HFFc6 (cell line): ENCODE measurements around the gene ATP2B3. TPM values are rescaled to one million over a fixed set of nuclear protein-coding genes. Genes with fewer than 3 reads are reported as not detected.

Source experiments
- DNase-seq: peaks from one replicate; pipeline ENCODE4 v3.0.0-alpha.2; 2018
- H3K27ac Mint-ChIP-seq: 2 replicates; pipeline ENCODE4 v1.8.0; 2020; ENCODE audit warnings: mild to moderate bottlenecking, mixed read lengths
- H3K27me3 Mint-ChIP-seq: 2 replicates; pipeline ENCODE4 v1.8.0; 2021; ENCODE audit warnings: mild to moderate bottlenecking, moderate library complexity, mixed read lengths; ENCODE audit not compliant: insufficient read depth
- H3K36me3 Mint-ChIP-seq: 2 replicates; pipeline ENCODE4 v1.8.0; 2021; ENCODE audit warnings: low read depth, mixed read lengths
- H3K4me1 Mint-ChIP-seq: 2 replicates; pipeline ENCODE4 v1.8.0; 2020; ENCODE audit warnings: low read depth, mixed read lengths
- H3K4me3 Mint-ChIP-seq: 2 replicates; pipeline ENCODE4 v1.8.0; 2020; ENCODE audit warnings: mild to moderate bottlenecking, moderate library complexity, mixed read lengths
- H3K9me3 Mint-ChIP-seq: 2 replicates; pipeline ENCODE4 v1.8.0; 2020; ENCODE audit warnings: mild to moderate bottlenecking, mixed read lengths
- total RNA-seq, 6 experiments: library from RNA; stranded (reverse); fragmentation: NEBNext Ultra II Directional; extraction: Animal tissue kit (Norgen Biotek cat#: 25700); gene quantifications; 2 replicates in 1 of 6; 3 replicates in 5 of 6; pipeline ENCODE4 v1.2.3, GENCODE V29; 2021
- TF ChIP-seq, protein P1 (sequence below): fragments of 200-600 bp; sonication (generic); IDR thresholded peaks from 2 replicates; pipeline ENCODE4 v1.5.0; 2021; ENCODE audit warnings: antibody characterized with exemption, mild to moderate bottlenecking

Gene ATP2B3
- total RNA-seq, 6 experiments from 2014 or later: not detected

GRCh38 chrX:153520287-153520917, 3.0 kb downstream of the ATP2B3 start:
- Mint-ChIP-seq H3K27ac (no peak overlapping the region), H3K4me1 (peaks cover 6% of the 10 kb centered on the region), H3K27me3 (peaks cover 21% of the 10 kb centered on the region), H3K9me3 (no peaks in the 10 kb centered on the region), H3K36me3 (no peaks in the 10 kb centered on the region), H3K4me3 (peak overlapping the region; percentile 49; the same call in 1 of the 2 replicates)
- TF ChIP-seq, protein P1, sequence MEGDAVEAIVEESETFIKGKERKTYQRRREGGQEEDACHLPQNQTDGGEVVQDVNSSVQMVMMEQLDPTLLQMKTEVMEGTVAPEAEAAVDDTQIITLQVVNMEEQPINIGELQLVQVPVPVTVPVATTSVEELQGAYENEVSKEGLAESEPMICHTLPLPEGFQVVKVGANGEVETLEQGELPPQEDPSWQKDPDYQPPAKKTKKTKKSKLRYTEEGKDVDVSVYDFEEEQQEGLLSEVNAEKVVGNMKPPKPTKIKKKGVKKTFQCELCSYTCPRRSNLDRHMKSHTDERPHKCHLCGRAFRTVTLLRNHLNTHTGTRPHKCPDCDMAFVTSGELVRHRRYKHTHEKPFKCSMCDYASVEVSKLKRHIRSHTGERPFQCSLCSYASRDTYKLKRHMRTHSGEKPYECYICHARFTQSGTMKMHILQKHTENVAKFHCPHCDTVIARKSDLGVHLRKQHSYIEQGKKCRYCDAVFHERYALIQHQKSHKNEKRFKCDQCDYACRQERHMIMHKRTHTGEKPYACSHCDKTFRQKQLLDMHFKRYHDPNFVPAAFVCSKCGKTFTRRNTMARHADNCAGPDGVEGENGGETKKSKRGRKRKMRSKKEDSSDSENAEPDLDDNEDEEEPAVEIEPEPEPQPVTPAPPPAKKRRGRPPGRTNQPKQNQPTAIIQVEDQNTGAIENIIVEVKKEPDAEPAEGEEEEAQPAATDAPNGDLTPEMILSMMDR: no peak
- no peak for DNase-seq

GRCh38 chrX:153521034-153521433, 3.6 kb downstream of the ATP2B3 start:
- Mint-ChIP-seq H3K4me3 (no peak overlapping the region), H3K27me3 (peaks cover 16% of the 10 kb centered on the region), H3K9me3 (no peaks in the 10 kb centered on the region), H3K27ac (no peak overlapping the region), H3K4me1 (peaks cover 6% of the 10 kb centered on the region), H3K36me3 (no peaks in the 10 kb centered on the region)
- TF ChIP-seq, protein P1: no peak
- DNase-seq: no peak

DNA sequence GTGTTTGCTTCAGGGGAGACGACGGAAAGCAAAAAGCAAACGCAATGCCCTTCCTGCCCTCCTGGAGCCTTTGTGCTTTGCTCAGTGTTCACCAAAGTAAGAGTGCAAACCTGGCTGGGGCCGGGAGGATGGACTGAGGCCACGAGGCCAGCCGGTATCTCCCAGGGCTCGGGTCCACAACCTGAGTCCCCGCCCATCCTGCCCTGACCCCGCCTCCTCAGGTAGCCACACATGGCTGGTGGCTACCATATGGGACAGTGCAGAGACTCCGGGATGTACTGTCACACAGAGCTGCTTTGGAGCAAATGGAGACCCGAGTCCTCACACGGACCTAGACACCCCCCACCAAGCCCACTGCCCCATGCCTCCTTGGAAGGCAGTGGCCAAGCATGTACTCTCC, 4.8 kb downstream of the ATP2B3 start:
- TF ChIP-seq, protein P1: no peak
- H3K27me3 Mint-ChIP-seq: peaks cover 11% of the 10 kb centered on the region
- peaks cover 6% of the 10 kb centered on the region for H3K4me1 Mint-ChIP-seq
- no peaks in the 10 kb centered on the region for H3K9me3 Mint-ChIP-seq
- H3K36me3 Mint-ChIP-seq: no peaks in the 10 kb centered on the region
- no peak for DNase-seq
- no peak overlapping the region for H3K4me3 Mint-ChIP-seq
- no peak overlapping the region for H3K27ac Mint-ChIP-seq

- H3K4me3 Mint-ChIP-seq: no peak overlapping the region
- H3K27me3 Mint-ChIP-seq: peaks cover 9% of the 10 kb centered on the region
- TF ChIP-seq, protein P1: no peak
- no peak overlapping the region for H3K27ac Mint-ChIP-seq
- no peak for DNase-seq
- H3K9me3 Mint-ChIP-seq: no peaks in the 10 kb centered on the region
- H3K36me3 Mint-ChIP-seq: no peaks in the 10 kb centered on the region
- peaks cover 6% of the 10 kb centered on the region for H3K4me1 Mint-ChIP-seq
Measured at GRCh38 chrX:153523269-153523668, 5.8 kb downstream of the ATP2B3 start.

GRCh38 chrX:153524234-153524633, 6.8 kb downstream of the ATP2B3 start:
- TF ChIP-seq, protein P1: no peak
- Mint-ChIP-seq H3K9me3 (no peaks in the 10 kb centered on the region), H3K4me3 (no peak overlapping the region), H3K27ac (no peak overlapping the region), H3K36me3 (no peaks in the 10 kb centered on the region), H3K27me3 (peaks cover 12% of the 10 kb centered on the region), H3K4me1 (peaks cover 6% of the 10 kb centered on the region)
- DNase-seq: no peak
